EH (cell line): ENCODE data around the gene MED28.
"Not testable (repeated sequence)": the region's sequence is repeated elsewhere in the genome, so short reads cannot be mapped to it uniquely, and the experiment has no call there.

ENCODE experiments used
- DNase-seq: peaks from one replicate; pipeline ENCODE4 v3.0.0-alpha.2; 2015; ENCODE audit warnings: low read depth

Gene MED28

GRCh38 chr4:17618926-17619325 is 4.5 kb downstream of the MED28 start:
- no peak for DNase-seq

- peak; percentile 10 for DNase-seq
These were observed 5.1 kb downstream of the MED28 start for GRCh38 chr4:17619416-17620105.

GRCh38 chr4:17623451-17624001 is 9.1 kb downstream of the MED28 start:
- DNase-seq, result peak; percentile 80

GRCh38 chr4:17624821-17625220 is 10.4 kb downstream of the MED28 start:
- no peak for DNase-seq

- DNase-seq, result no peak
These were observed 15.8 kb downstream of the MED28 start for GRCh38 chr4:17630228-17630627.

GRCh38 chr4:17633600-17633999 is 19.2 kb downstream of the MED28 start:
- no peak for DNase-seq

- DNase-seq, result no peak
These were observed 20.6 kb downstream of the MED28 start for GRCh38 chr4:17635056-17635455.

GRCh38 chr4:17636341-17636695 is 21.9 kb downstream of the MED28 start:
- DNase-seq, result no peak

GRCh38 chr4:17636696-17637622 is 22.5 kb downstream of the MED28 start:
- DNase-seq, result peak; percentile 74

- DNase-seq, result no peak
These were observed 24.7 kb downstream of the MED28 start for GRCh38 chr4:17639136-17639535.

- no peak for DNase-seq
These were observed 27.9 kb downstream of the MED28 start for GRCh38 chr4:17642398-17642783.

- no peak for DNase-seq
These were observed 32.3 kb downstream of the MED28 start for GRCh38 chr4:17646693-17647092.

- no peak for DNase-seq
These were observed 32.9 kb downstream of the MED28 start for GRCh38 chr4:17647176-17647806.

- DNase-seq, result no peak
These were observed 33.5 kb downstream of the MED28 start for GRCh38 chr4:17647927-17648326.

- DNase-seq, result no peak
These were observed 36.0 kb downstream of the MED28 start for GRCh38 chr4:17650406-17650805.

GRCh38 chr4:17654701-17655100 is 40.3 kb downstream of the MED28 start:
- DNase-seq, result no peak

- DNase-seq, result no peak
These were observed 42.6 kb downstream of the MED28 start for GRCh38 chr4:17657090-17657489.

- DNase-seq, result no peak
These were observed 43.4 kb downstream of the MED28 start for GRCh38 chr4:17657849-17658248.

GRCh38 chr4:17659196-17659595 is 44.8 kb downstream of the MED28 start:
- not testable (repeated sequence) for DNase-seq

- peak; percentile 34 for DNase-seq
These were observed 48.3 kb downstream of the MED28 start for GRCh38 chr4:17662694-17663093.

- no peak for DNase-seq
These were observed 50.3 kb downstream of the MED28 start for GRCh38 chr4:17664755-17665154.

- DNase-seq, result no peak
These were observed 50.9 kb downstream of the MED28 start for GRCh38 chr4:17665346-17665745.

GRCh38 chr4:17665852-17666251 is 51.4 kb downstream of the MED28 start:
- DNase-seq, result no peak
